Caco-2 (cell line): ENCODE measurements around the gene TEX54. TPM values are rescaled to one million over a fixed set of nuclear protein-coding genes. Genes with fewer than 3 reads are reported as not detected.
"Not testable (repeated sequence)": the region's sequence is repeated elsewhere in the genome, so short reads cannot be mapped to it uniquely, and the experiment has no call there.

Source experiments
- BruUV-seq: library from RNA; stranded (reverse); fragments of 400-500 nt; replicated peaks from 2 replicates; lab custom pipeline; 2021; lab: Mats Ljungman, UMichigan
- CTCF ChIA-PET: fragments of 300-600 bp; sonication (Branson Sonifier 250); formaldehyde crosslinking; loops from one replicate; lab custom pipeline; 2022; ENCODE audit warnings: antibody characterized with exemption; lab: Charles Lee
- POLR2A ChIA-PET: fragments of 300-600 bp; sonication (Branson Sonifier 250); formaldehyde crosslinking; loops from one replicate; lab custom pipeline; 2022; ENCODE audit warnings: antibody characterized with exemption; lab: Charles Lee
- DNase-seq, 2 experiments: peaks; one replicate each; pipeline versions ENCODE4 v3.0.0 to v3.0.0-alpha.2; 2020 to 2022
- H3K27me3 ChIP-seq: replicated peaks from 2 replicates; pipeline ENCODE4 v1.6.0; 2011; ENCODE audit warnings: low read length; ENCODE audit not compliant: control insufficient read depth, insufficient read depth
- H3K36me3 ChIP-seq: 2 replicates; pipeline ENCODE4 v1.5.1; 2011; ENCODE audit warnings: low read length; ENCODE audit not compliant: control insufficient read depth, insufficient read depth
- H3K4me1 ChIP-seq: fragments of 250-450 bp; sonication (Bioruptor Pico); 2 replicates; pipeline ENCODE4 v1.5.1; 2020; ENCODE audit warnings: mild to moderate bottlenecking
- H3K4me3 ChIP-seq: 2 replicates; pipeline ENCODE4 v1.5.1; 2011; ENCODE audit warnings: low read depth, mild to moderate bottlenecking, control low read depth, low read length
- H3K9me3 ChIP-seq: fragments of 250-450 bp; sonication (Bioruptor Pico); 2 replicates; pipeline ENCODE4 v1.5.1; 2020; ENCODE audit warnings: mild to moderate bottlenecking, moderate library complexity
- H3K27ac Mint-ChIP-seq: one replicate; pipeline ENCODE4 v1.8.0; 2022; ENCODE audit warnings: mixed read lengths; ENCODE audit not compliant: unreplicated experiment
- H3K27me3 Mint-ChIP-seq: one replicate; pipeline ENCODE4 v1.8.0; 2022; ENCODE audit warnings: mixed read lengths; ENCODE audit not compliant: insufficient read depth, unreplicated experiment
- H3K36me3 Mint-ChIP-seq: one replicate; pipeline ENCODE4 v1.8.0; 2022; ENCODE audit warnings: mild to moderate bottlenecking, mixed read lengths; ENCODE audit not compliant: insufficient read depth, unreplicated experiment
- H3K4me1 Mint-ChIP-seq: one replicate; pipeline ENCODE4 v1.8.0; 2022; ENCODE audit warnings: low read depth, mixed read lengths; ENCODE audit not compliant: unreplicated experiment
- H3K4me3 Mint-ChIP-seq: one replicate; pipeline ENCODE4 v1.8.0; 2022; ENCODE audit warnings: mild to moderate bottlenecking, moderate library complexity, mixed read lengths; ENCODE audit not compliant: unreplicated experiment
- H3K9me3 Mint-ChIP-seq: one replicate; pipeline ENCODE4 v1.8.0; 2022; ENCODE audit warnings: mixed read lengths; ENCODE audit not compliant: unreplicated experiment
- intact Hi-C: fragments of 100-400 bp; cut with micrococcal nuclease; formaldehyde crosslinking; loops from one replicate; pipeline ENCODE4 v1.10.0; 2022; ENCODE audit not compliant: unreplicated experiment
- total RNA-seq: library from RNA; stranded (reverse); gene quantifications from 2 replicates; pipeline ENCODE4 v1.2.3, GENCODE V29; 2022
- TF ChIP-seq, protein P1 (sequence below), 2 experiments: fragments of 200-600 bp in 1 of 2; IDR thresholded peaks; 1 replicate in 1 of 2; 2 replicates in 1 of 2; pipeline versions ENCODE4 v1.5.1 to v1.8.0; 2011 to 2022; ENCODE audit warnings: antibody characterized with exemption in 1 of 2, control low read depth in 1 of 2, inconsistent platforms in 1 of 2, low read depth in 1 of 2, low read length in 1 of 2, mild to moderate bottlenecking in 1 of 2, moderate library complexity in 1 of 2; ENCODE audit not compliant: insufficient read depth in 1 of 2, severe bottlenecking in 1 of 2, unreplicated experiment in 1 of 2

TEX54 gene
- total RNA-seq, 1 experiment from 2014 or later, result 0.95 TPM

GRCh38 chr11:62844154-62844553 is 11.5 kb upstream of the TEX54 start:
- no peak overlapping the region for H3K27ac Mint-ChIP-seq
- no TSS peak for BruUV-seq
- Histone ChIP-seq H3K27me3 (no peaks in the 10 kb centered on the region), H3K4me3 (no peak overlapping the region), H3K36me3 (no peaks in the 10 kb centered on the region), H3K9me3 (no peaks in the 10 kb centered on the region), H3K4me1 (peaks cover 7% of the 10 kb centered on the region; the same call in 1 of the 2 replicates)
- H3K4me3 Mint-ChIP-seq, result no peak overlapping the region
- no peak for DNase-seq
- TF ChIP-seq, protein P1, sequence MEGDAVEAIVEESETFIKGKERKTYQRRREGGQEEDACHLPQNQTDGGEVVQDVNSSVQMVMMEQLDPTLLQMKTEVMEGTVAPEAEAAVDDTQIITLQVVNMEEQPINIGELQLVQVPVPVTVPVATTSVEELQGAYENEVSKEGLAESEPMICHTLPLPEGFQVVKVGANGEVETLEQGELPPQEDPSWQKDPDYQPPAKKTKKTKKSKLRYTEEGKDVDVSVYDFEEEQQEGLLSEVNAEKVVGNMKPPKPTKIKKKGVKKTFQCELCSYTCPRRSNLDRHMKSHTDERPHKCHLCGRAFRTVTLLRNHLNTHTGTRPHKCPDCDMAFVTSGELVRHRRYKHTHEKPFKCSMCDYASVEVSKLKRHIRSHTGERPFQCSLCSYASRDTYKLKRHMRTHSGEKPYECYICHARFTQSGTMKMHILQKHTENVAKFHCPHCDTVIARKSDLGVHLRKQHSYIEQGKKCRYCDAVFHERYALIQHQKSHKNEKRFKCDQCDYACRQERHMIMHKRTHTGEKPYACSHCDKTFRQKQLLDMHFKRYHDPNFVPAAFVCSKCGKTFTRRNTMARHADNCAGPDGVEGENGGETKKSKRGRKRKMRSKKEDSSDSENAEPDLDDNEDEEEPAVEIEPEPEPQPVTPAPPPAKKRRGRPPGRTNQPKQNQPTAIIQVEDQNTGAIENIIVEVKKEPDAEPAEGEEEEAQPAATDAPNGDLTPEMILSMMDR (IDR thresholded peaks at IDR 0.05; ENCODE audit: insufficient read depth in 1 of 2, low read depth in 1 of 2, low read length in 1 of 2, severe bottlenecking in 1 of 2, unreplicated experiment in 1 of 2), result no peak
- intact Hi-C loops, result no loop called here
- ChIA-PET POLR2A (interaction anchor here (1.9 to 3.0 kb wide), 2 partner anchors 12 kb away, joined by 7 to 19 read pairs; partner anchors contain the start of gene STX5), CTCF (no interaction called here)
- H3K4me1 Mint-ChIP-seq, result peaks cover 19% of the 10 kb centered on the region
- H3K27me3 Mint-ChIP-seq, result peaks cover 2% of the 10 kb centered on the region
- peaks cover 41% of the 10 kb centered on the region for H3K36me3 Mint-ChIP-seq
- H3K9me3 Mint-ChIP-seq, result no peaks in the 10 kb centered on the region

- no peaks in the 10 kb centered on the region for H3K27me3 ChIP-seq
- no TSS peak for BruUV-seq
- no peak for DNase-seq
- intact Hi-C loops, result loop anchor here (2.0 kb wide), 1 partner anchor 13 kb away; no protein-coding TSS in a partner anchor
- Mint-ChIP-seq H3K36me3 (peaks cover 35% of the 10 kb centered on the region), H3K9me3 (no peaks in the 10 kb centered on the region), H3K4me1 (peaks cover 19% of the 10 kb centered on the region), H3K27me3 (peaks cover 2% of the 10 kb centered on the region), H3K27ac (no peak overlapping the region), H3K4me3 (no peak overlapping the region)
- peaks cover 7% of the 10 kb centered on the region; the same call in 1 of the 2 replicates for H3K4me1 ChIP-seq
- H3K36me3 ChIP-seq, result no peaks in the 10 kb centered on the region; the same call in 1 of the 2 replicates
- no peaks in the 10 kb centered on the region for H3K9me3 ChIP-seq
- TF ChIP-seq, protein P1 (IDR thresholded peaks at IDR 0.05; ENCODE audit: insufficient read depth in 1 of 2, low read depth in 1 of 2, low read length in 1 of 2, severe bottlenecking in 1 of 2, unreplicated experiment in 1 of 2), result no peak
- POLR2A ChIA-PET, result interaction anchor here (1.0 to 3.0 kb wide), 4 partner anchors 12 to 47 kb away, joined by 3 to 19 read pairs (median 6); partner anchors contain the start of gene STX5
- no peak overlapping the region for H3K4me3 ChIP-seq
- CTCF ChIA-PET, result no interaction called here
Measured at GRCh38 chr11:62843466-62843865, 10.8 kb upstream of the TEX54 start.

DNA sequence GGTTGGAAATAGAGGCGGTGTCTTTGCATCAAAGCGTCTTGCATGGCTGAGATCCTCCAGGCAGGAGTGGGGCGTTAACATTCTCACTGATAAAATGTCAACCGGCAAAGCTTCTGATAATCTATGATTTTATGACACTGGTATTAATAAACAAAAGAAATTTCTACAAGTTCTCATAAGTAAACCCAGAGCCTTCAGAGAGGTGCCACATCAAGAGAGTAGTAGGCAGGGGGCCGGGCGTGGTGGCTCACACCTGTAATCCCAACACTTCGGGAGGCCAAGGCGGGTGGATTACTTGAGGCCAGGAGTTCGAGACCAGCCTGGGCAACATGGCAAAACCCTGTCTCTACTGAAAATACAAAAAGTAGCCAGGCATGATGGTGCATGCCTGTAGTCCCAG is 10.2 kb upstream of the TEX54 start:
- H3K27me3 ChIP-seq, H3K9me3 Mint-ChIP-seq, H3K9me3 ChIP-seq, H3K27me3 Mint-ChIP-seq, H3K27ac Mint-ChIP-seq, H3K4me3 Mint-ChIP-seq, BruUV-seq, H3K36me3 ChIP-seq, H3K4me1 ChIP-seq: not testable (repeated sequence)
- peak; percentile 54 to 56 for DNase-seq
- H3K36me3 Mint-ChIP-seq, result peaks cover 31% of the 10 kb centered on the region
- intact Hi-C loops, result loop anchor here (1.0 to 2.0 kb wide), 4 partner anchors 7 to 38 kb away; no protein-coding TSS in a partner anchor
- ChIA-PET CTCF (interaction anchor here (0.6 to 1.1 kb wide), 2 partner anchors 231 to 1422 kb away, joined by 3 to 5 read pairs; no protein-coding TSS in a partner anchor), POLR2A (interaction anchor here (0.6 to 3.0 kb wide), 8 partner anchors 9 to 1061 kb away, joined by 3 to 19 read pairs (median 5); partner anchors contain the start of genes STX5 and ZBTB3)
- peaks cover 19% of the 10 kb centered on the region for H3K4me1 Mint-ChIP-seq
- H3K4me3 ChIP-seq, result peak overlapping the region; percentile 41
